Right cardiac atrium (tissue), 5 donors: ENCODE data around the gene MYO16. TPM values are rescaled to one million over a fixed set of nuclear protein-coding genes. Genes with fewer than 3 reads are reported as not detected.

Experiments
- ATAC-seq, 2 donors: fragments of 200-7000 bp; cut with Tn5 transposase; one replicate each; pipeline versions ENCODE4 v1.8.0 to v1.9.1; 2020; ENCODE audit warnings: moderate library complexity in 2 of 2, mild to moderate bottlenecking in 1 of 2
- DNase-seq, 3 donors: peaks; one replicate each; pipeline ENCODE4 v3.0.0-alpha.2; 2020
- H3K27ac ChIP-seq: one replicate; pipeline ENCODE4 v1.5.1; 2013; ENCODE audit warnings: mild to moderate bottlenecking, low read length, control low read depth, moderate library complexity
- H3K27me3 ChIP-seq: one replicate; pipeline ENCODE4 v1.6.1; 2013; ENCODE audit not compliant: control insufficient read depth, insufficient read depth
- H3K4me1 ChIP-seq: one replicate; pipeline ENCODE4 v1.6.1; 2013; ENCODE audit warnings: low read length; ENCODE audit not compliant: control insufficient read depth, insufficient read depth
- H3K4me3 ChIP-seq: one replicate; pipeline ENCODE4 v1.5.1; 2013; ENCODE audit warnings: low read length, control low read depth
- H3K9me3 ChIP-seq: one replicate; pipeline ENCODE4 v1.6.1; 2013; ENCODE audit warnings: low read length; ENCODE audit not compliant: control insufficient read depth
- WGBS: extraction: QIAGEN DNeasy Blood & Tissue Kit; methylation state at CpG from one replicate; pipeline ENCODE4 v1.1.7; 2013; 5-methylcytosine and 5-hydroxymethylcytosine counted together
- intact Hi-C, 4 donors: fragments of 100-400 bp; cut with DNase I; formaldehyde crosslinking; loops; one replicate each; pipeline versions ENCODE4 v1.11.0 to v1.14.0; 2022 to 2023
- polyA plus RNA-seq: library from polyadenylated mRNA; stranded (reverse); fragments of 200-250 nt; gene quantifications from one replicate; pipeline ENCODE4 v1.2.3, GENCODE V29; 2013
- total RNA-seq, 4 donors: library from RNA; stranded (reverse); fragmentation: NEBNext Ultra II Directional; extraction: Animal tissue kit (Norgen Biotek cat#: 25700); gene quantifications; one replicate each; pipeline ENCODE4 v1.2.1, GENCODE V29; 2021
- donor health status: healthy with polysubstance abuse.
- donor health status: DM: no; HTN: yes; CAD: no.
- donor health status: DM: no; HTN: no; CAD: no.
- donor health status: DM: no; HTN: yes; CAD: no; lungs with severe emphysema.
- donor health status: DM: yes; HTN: yes; CAD: no.

Gene MYO16
- total and polyA plus RNA-seq, 5 donors = 0.82 to 5.9 (median 1.6) TPM

DNA sequence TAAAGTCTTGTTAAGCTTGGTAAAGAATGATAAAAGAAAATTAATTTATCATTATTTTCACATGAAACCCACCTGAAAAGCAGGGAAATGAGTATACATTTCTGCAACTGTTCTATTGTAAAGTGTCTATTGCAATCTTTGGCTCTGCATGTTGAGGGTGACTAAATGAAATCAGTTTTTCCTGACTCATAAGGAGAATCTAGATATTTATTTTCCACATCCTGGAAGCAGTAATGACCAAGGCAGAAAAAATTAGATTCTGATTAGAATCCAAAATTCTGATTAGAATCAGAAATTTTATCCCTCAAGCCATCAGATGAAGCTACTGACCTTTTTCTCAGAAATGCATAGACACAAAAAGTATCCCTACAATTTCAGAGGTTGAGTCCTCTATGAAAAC lies 178.4 kb downstream of the MYO16 start:
- intact Hi-C loops = no loop called here
- ATAC-seq (no peak), DNase-seq (no peak)
- Histone ChIP-seq H3K27ac (no peak overlapping the region), H3K27me3 (no peaks in the 10 kb centered on the region), H3K9me3 (no peaks in the 10 kb centered on the region), H3K4me3 (no peak overlapping the region), H3K4me1 (no peaks in the 10 kb centered on the region)

DNA sequence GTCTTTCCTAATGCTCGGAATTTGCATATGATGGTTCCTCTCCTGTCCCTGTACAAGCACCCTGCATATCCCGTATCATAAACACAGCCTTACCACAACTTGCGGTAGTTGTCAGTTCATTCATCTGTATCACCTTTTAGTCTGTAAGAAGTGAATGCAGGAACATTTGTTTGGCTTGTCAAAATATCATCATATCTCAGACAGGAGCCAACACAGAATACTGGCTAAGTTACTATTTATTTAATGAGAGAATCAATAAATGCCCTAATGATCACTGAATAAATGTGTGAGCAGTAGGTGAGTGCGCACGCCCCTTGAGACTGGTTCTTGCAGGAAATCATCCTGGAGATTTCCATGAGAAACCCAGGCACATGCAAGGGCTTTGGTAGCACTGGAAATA lies 182.8 kb downstream of the MYO16 start:
- Histone ChIP-seq H3K4me1 (no peaks in the 10 kb centered on the region), H3K27ac (no peak overlapping the region), H3K4me3 (no peak overlapping the region), H3K9me3 (no peaks in the 10 kb centered on the region), H3K27me3 (no peaks in the 10 kb centered on the region)
- no peak for ATAC-seq
- DNase-seq = no peak
- WGBS = 91% methylated on average over 5 of the region's 5 CpGs
- intact Hi-C loops = no loop called here

DNA sequence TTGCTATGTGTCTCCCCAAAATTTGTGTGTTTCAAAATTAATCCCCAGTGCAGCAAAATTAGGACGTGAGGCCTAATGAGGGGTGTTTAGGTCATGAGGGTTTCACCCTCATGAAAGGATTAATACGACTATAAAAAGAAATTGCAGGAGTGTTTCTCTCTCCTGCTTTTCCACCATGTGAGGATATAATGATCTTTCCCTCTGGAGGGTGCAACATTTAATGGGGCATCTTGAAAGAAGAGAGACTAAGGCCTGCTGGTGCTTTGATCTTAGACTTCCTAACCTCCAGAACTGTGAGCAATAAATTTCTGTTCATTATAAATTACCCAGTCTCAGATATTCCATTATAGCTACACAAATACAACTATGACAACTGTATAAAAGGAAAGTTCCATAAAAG lies 183.2 kb downstream of the MYO16 start:
- 84% methylated on average over 2 of the region's 2 CpGs for WGBS
- intact Hi-C loops = no loop called here
- no peaks in the 10 kb centered on the region for H3K27me3 ChIP-seq
- no peaks in the 10 kb centered on the region for H3K4me1 ChIP-seq
- no peak for ATAC-seq
- H3K27ac ChIP-seq = no peak overlapping the region
- no peak for DNase-seq
- H3K9me3 ChIP-seq = no peaks in the 10 kb centered on the region
- no peak overlapping the region for H3K4me3 ChIP-seq

DNA sequence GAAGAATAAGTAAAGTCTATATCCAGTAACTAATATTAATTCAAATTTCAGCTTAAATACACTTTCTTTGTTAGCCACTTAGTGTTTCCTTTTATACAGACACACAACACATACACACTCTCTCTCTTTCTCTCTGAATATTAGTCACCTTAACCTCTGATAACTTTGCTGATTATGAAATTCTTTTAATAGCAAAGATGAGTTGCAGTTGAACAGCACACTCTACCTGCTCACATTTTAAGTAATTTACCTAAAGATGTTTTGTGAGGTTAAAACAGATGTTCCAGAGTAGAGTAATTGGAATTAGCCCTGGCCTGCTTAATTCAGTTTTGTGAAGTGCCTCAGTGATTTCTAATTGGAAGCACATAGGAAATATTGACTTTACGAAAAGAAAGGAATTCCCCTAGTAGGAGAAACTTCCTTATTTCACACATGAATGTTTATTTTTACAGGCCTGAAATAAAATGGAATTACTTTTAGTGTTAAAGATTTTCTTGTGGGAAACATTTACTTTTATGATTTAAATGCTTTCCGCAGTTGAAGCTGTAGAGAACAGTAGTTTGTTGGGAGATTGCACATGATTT lies 184.3 kb downstream of the MYO16 start:
- no peaks in the 10 kb centered on the region for H3K9me3 ChIP-seq
- 82% methylated on average over 2 of the region's 2 CpGs for WGBS
- no peaks in the 10 kb centered on the region for H3K4me1 ChIP-seq
- no peak overlapping the region for H3K4me3 ChIP-seq
- H3K27ac ChIP-seq = no peak overlapping the region
- DNase-seq (no peak), ATAC-seq (no peak)
- intact Hi-C loops = no loop called here
- H3K27me3 ChIP-seq = no peaks in the 10 kb centered on the region

DNA sequence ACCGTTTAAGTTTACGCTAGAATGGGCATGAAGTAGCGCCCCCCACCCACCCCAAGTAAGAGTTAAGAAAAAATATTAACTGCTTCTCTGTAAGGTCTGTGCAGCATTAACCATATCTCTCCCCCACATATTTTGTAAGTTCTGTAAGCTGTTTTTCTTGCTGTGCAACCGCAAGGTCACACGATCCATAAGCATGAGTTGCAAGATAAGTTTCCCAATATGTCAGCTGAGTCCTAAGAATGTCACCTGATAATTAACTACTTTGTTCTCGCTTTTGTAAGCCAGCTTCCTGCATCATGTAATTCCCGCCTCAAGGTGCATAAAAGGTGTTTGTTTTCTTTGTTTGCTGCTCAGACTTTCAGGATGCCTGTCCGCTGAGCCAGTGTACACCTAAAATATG lies 187.0 kb downstream of the MYO16 start:
- Histone ChIP-seq H3K4me1 (no peaks in the 10 kb centered on the region), H3K9me3 (no peaks in the 10 kb centered on the region), H3K27ac (no peak overlapping the region), H3K4me3 (no peak overlapping the region), H3K27me3 (no peaks in the 10 kb centered on the region)
- WGBS = 68% methylated on average over 8 of the region's 8 CpGs
- intact Hi-C loops = no loop called here
- ATAC-seq = no peak
- DNase-seq = no peak

DNA sequence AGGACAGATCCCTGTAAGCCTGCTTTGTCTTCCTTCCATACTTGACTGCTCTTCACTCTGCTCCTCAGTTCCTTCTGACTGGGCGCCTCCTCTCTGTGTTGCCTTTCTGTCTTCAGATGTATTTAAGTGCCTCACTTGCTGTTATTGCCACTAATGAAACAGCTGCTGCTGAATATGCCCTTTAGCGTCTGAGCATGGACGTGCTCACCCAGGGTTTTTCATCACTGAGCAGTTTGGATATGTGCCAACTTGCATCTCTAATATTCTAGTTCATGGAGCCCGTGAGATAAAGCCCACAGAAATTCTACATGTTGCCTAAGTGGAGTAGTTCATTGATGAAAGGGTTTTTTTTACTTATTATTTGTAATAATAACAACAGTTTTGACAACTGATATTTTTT lies 198.2 kb downstream of the MYO16 start:
- Histone ChIP-seq H3K27me3 (no peaks in the 10 kb centered on the region), H3K9me3 (no peaks in the 10 kb centered on the region), H3K27ac (no peak overlapping the region), H3K4me1 (no peaks in the 10 kb centered on the region), H3K4me3 (no peak overlapping the region)
- 52% methylated on average over 4 of the region's 4 CpGs for WGBS
- intact Hi-C loops = no loop called here
- DNase-seq (no peak), ATAC-seq (no peak)

DNA sequence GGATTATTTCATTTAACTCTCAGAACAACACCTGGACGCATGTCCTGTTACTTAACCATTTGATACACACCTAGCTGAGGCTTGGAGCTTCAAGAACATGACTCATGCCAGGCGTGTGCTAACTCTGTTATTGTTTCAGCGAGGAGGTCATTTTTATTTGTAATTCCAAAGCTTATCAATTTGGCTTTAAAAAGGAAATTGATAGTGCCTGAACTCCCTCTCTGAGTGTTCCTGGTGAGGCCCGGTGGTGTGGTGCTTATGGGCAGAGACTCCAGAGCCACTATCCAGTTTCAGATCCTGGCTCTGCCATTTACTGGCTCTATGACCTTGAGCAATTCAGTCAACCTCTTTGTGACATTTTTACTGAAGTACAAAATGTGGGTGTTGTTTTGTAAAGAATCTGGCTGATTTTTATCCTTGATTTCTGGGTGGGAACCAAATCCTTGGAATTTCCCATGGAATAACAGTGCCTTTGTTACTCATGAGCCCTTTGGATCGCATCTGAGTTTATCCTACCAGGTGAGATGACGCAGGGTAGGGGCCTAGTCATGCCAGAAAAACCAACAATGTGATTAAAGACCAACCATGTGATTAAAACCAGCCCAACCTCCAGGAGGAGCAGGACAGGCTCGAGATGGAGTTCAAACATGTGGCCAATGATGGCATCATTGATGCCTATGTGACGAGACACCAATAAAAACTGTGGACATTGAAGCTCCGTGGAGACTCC lies 198.8 kb downstream of the MYO16 start:
- Histone ChIP-seq H3K27me3 (no peaks in the 10 kb centered on the region), H3K4me3 (no peak overlapping the region), H3K9me3 (no peaks in the 10 kb centered on the region), H3K27ac (no peak overlapping the region), H3K4me1 (no peaks in the 10 kb centered on the region)
- DNase-seq = no peak
- intact Hi-C loops = no loop called here
- 74% methylated on average over 9 of the region's 9 CpGs for WGBS
- no peak for ATAC-seq

DNA sequence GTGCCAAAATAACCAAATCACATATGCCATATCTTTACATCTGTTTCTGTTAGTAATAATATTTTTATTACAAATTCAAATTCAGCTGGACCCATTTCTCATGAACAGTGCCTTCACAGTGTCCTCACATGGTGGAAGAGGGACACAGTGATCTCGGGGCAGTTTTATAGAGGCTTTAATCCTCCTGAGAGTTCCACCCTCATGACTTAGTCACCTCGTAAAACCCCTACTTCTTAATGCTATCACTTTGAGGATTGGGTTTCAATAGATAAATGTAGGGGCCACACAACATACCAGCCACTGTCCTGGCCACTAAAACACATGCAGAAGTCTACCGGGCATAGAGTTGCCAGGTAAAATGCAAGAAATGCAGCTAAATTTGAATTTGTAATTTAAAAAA lies 201.5 kb downstream of the MYO16 start:
- intact Hi-C loops = no loop called here
- no peak for ATAC-seq
- no peaks in the 10 kb centered on the region for H3K4me1 ChIP-seq
- H3K9me3 ChIP-seq = no peaks in the 10 kb centered on the region
- DNase-seq = no peak
- no peak overlapping the region for H3K27ac ChIP-seq
- no peak overlapping the region for H3K4me3 ChIP-seq
- WGBS = 78% methylated on average over 3 of the region's 3 CpGs
- H3K27me3 ChIP-seq = no peaks in the 10 kb centered on the region

DNA sequence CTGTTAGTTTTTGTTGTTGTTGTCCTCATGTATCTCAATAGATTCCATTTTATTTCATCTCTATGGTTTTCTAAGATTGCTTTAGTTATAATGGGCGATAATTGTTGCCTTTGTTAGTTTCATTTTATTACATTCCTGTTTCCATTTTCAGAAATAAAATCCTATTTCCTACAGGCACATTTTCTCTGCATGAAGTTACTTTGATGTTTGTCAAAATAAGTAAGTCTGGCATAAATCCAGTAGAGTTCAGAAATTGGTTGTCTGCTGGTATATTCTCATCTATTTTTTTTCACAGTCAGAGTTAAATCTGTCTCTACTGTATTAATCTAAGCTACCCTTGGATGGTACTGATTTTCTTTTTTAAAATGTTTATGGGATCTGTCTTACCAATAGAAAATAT lies 204.1 kb downstream of the MYO16 start:
- DNase-seq (no peak), ATAC-seq (no peak)
- 77% methylated on average over 1 of the region's 1 CpG for WGBS
- no peaks in the 10 kb centered on the region for H3K27me3 ChIP-seq
- intact Hi-C loops = no loop called here
- H3K9me3 ChIP-seq = no peaks in the 10 kb centered on the region
- H3K27ac ChIP-seq = no peak overlapping the region
- no peaks in the 10 kb centered on the region for H3K4me1 ChIP-seq
- H3K4me3 ChIP-seq = no peak overlapping the region

DNA sequence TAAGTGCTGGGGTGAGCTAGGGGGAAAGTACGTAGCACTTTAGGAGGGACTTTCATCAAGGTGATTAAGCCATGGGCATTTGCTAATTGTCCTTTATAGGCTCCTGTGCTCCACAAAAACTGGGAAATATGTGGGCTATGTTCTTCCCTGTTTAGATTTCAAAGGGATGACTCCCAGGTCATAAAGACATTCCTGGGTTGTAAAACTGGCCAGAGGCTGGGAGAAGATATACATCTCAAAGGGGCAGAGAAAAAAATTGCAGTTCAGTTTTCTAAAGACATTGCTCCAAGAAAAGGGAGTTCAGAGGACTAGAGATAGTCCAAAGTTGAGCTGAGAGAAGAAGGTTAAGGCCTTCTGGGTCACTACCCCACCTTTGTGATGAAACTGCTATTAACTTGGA lies 204.8 kb downstream of the MYO16 start:
- intact Hi-C loops = no loop called here
- Histone ChIP-seq H3K4me3 (no peak overlapping the region), H3K9me3 (no peaks in the 10 kb centered on the region), H3K27ac (no peak overlapping the region), H3K27me3 (no peaks in the 10 kb centered on the region), H3K4me1 (no peaks in the 10 kb centered on the region)
- no peak for ATAC-seq
- DNase-seq = no peak
- WGBS = 75% methylated on average over 1 of the region's 1 CpG

DNA sequence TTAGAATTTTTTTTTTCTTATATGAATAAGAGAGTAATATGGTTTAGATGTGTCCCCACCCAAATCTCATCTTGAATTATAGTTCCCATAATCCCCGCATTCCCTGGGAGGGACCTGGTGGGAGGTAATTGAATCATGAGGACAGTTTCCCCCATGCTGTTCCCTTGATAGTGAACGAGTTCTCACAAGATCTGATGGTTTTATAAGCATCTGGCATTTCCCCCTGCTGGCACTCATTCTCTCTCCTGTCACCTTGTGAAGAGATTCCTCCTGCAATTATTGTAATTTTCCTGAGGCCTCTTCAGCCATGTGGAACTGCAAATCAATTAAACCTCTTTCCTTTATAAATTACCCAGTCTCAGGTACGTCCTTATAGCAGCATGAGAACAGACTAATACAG lies 205.7 kb downstream of the MYO16 start:
- Histone ChIP-seq H3K27ac (no peak overlapping the region), H3K9me3 (no peaks in the 10 kb centered on the region)

DNA sequence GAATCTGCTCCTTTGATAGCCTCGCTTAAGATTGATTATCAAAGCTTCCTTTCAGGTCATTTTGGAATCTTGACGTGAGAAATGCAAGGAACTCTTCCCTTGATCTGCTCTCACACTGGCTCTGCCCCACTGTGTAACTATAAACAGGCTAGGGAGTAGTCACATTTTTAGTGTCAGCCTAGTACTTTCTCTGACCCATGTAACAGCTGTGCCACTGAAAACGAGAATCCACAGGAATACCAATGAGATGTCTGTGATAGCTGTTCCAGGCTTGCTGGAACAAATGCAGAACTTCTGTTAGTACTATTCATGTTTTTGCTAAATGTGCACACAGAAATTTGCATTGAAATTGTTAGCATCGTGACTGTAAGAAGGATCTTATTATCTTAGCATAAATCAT lies 221.3 kb downstream of the MYO16 start:
- Histone ChIP-seq H3K9me3 (no peaks in the 10 kb centered on the region), H3K27ac (no peak overlapping the region), H3K4me3 (no peak overlapping the region), H3K27me3 (no peaks in the 10 kb centered on the region), H3K4me1 (no peaks in the 10 kb centered on the region)
- ATAC-seq (no peak), DNase-seq (no peak)
- intact Hi-C loops = no loop called here
- WGBS = 44% methylated on average over 4 of the region's 4 CpGs

More for the DNA sequence above, 205.7 kb downstream of the MYO16 start:
- WGBS = 60% methylated on average over 3 of the region's 3 CpGs
- intact Hi-C loops = no loop called here
- no peaks in the 10 kb centered on the region for H3K27me3 ChIP-seq
- DNase-seq (no peak), ATAC-seq (no peak)
- no peak overlapping the region for H3K4me3 ChIP-seq
- H3K4me1 ChIP-seq = no peaks in the 10 kb centered on the region
